Superior temporal gyrus (tissue), 1 donor: ENCODE results near the gene TMBIM4.
"Not testable (repeated sequence)": the region's sequence is repeated elsewhere in the genome, so short reads cannot be mapped to it uniquely, and the experiment has no call there.

Source experiments
- DNase-seq: peaks from one replicate; pipeline ENCODE4 v3.0.0-alpha.2; 2016; ENCODE audit errors: extremely low spot score

The TMBIM4 gene

GRCh38 chr12:66169221-66170170, at the start of gene TMBIM4:
TMBIM4 (minus strand) TSS chr12:66169996; CDS start chr12:66169951, 45 bp downstream.
- DNase-seq = peak; percentile 87

GRCh38 chr12:66217342-66217917, 47.6 kb upstream of the TMBIM4 start:
- DNase-seq = no peak

GRCh38 chr12:66213011-66213410, 43.2 kb upstream of the TMBIM4 start:
- not testable (repeated sequence) for DNase-seq

- not testable (repeated sequence) for DNase-seq
These were observed 41.8 kb upstream of the TMBIM4 start for GRCh38 chr12:66211573-66211972.

- no peak for DNase-seq
These were observed 41.0 kb upstream of the TMBIM4 start for GRCh38 chr12:66210840-66211239.

GRCh38 chr12:66206141-66206540, 36.3 kb upstream of the TMBIM4 start:
- no peak for DNase-seq

GRCh38 chr12:66203820-66204219, 34.0 kb upstream of the TMBIM4 start:
- no peak for DNase-seq

GRCh38 chr12:66199831-66200509, 30.2 kb upstream of the TMBIM4 start:
- DNase-seq = no peak

- DNase-seq = no peak
These were observed 29.3 kb upstream of the TMBIM4 start for GRCh38 chr12:66199141-66199540.

GRCh38 chr12:66197495-66197921, 27.7 kb upstream of the TMBIM4 start:
- DNase-seq = no peak

GRCh38 chr12:66196806-66197205, 27.0 kb upstream of the TMBIM4 start:
- DNase-seq = no peak

GRCh38 chr12:66195242-66195641, 25.4 kb upstream of the TMBIM4 start:
- DNase-seq = no peak

- DNase-seq = no peak
These were observed 24.3 kb upstream of the TMBIM4 start for GRCh38 chr12:66194122-66194521.

- no peak for DNase-seq
These were observed 21.8 kb upstream of the TMBIM4 start for GRCh38 chr12:66191547-66192126.

GRCh38 chr12:66190519-66191370, 20.9 kb upstream of the TMBIM4 start:
- no peak for DNase-seq

GRCh38 chr12:66189889-66190288, 20.1 kb upstream of the TMBIM4 start:
- no peak for DNase-seq

GRCh38 chr12:66189486-66189843, 19.7 kb upstream of the TMBIM4 start:
- no peak for DNase-seq

GRCh38 chr12:66188584-66189485, 19.0 kb upstream of the TMBIM4 start, which contains the start of gene IRAK3:
IRAK3 (plus strand) TSS chr12:66189214; CDS start chr12:66189300, 86 bp downstream.
- DNase-seq = no peak

GRCh38 chr12:66187821-66188220, 18.0 kb upstream of the TMBIM4 start:
- no peak for DNase-seq

GRCh38 chr12:66187036-66187435, 17.2 kb upstream of the TMBIM4 start:
- DNase-seq = no peak
